GM13976 (cell line): Measurements from ENCODE around the gene CYP4F3.
"Not testable (repeated sequence)": the region's sequence is repeated elsewhere in the genome, so short reads cannot be mapped to it uniquely, and the experiment has no call there.

Source experiments
- DNase-seq: peaks from one replicate; pipeline ENCODE4 v3.0.0; 2012; ENCODE audit warnings: low spot score
- CTCF ChIP-seq: IDR thresholded peaks from 2 replicates; pipeline ENCODE4 v1.5.1; 2012; ENCODE audit warnings: borderline replicate concordance, mild to moderate bottlenecking; ENCODE audit not compliant: insufficient read depth; ENCODE audit errors: extremely low read depth, missing control alignments, control extremely low read depth
- in situ Hi-C: fragments of 300-500 bp; cut with MboI; formaldehyde crosslinking; loops from one replicate; pipeline ENCODE4 v1.12.0; 2022; ENCODE audit warnings: low sequenced_read_pairs, mixed read lengths, inconsistent platforms; ENCODE audit not compliant: unreplicated experiment

Gene CYP4F3

GRCh38 chr19:15640294-15640903, at the start of gene CYP4F3:
Gene CYP4F3, plus strand, starts transcription at chr19:15640897. Its CDS starts 519 bp downstream, at chr19:15641416.
- no peak for DNase-seq
- in situ Hi-C loops = loop anchor here (25.0 kb wide), 3 partner anchors 397 to 747 kb away; partner anchors contain the start of genes AP1M1 and FAM32A
- TF ChIP-seq CTCF = no peak

DNA sequence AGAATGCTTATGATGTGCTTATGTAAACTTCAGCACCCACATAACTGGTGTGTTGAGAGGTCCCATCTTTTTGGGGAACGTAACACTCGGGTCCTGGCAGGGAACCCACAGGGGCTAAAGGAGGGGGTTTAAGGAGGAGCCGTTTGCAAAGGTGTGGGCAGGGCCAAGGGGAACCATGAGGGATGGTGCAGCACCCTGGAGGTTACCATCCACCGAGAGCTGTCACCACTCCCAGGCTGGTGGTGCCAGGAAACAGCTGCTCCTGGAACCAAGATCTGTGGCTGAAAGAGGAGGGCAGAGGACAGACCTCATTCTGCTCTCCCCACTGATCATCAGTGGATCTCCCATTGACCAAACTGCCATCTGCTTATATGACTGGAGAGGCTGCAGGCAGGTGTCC, 48.9 kb upstream of the CYP4F3 start:
- no peak for TF ChIP-seq CTCF
- in situ Hi-C loops = no loop called here
- no peak for DNase-seq

GRCh38 chr19:15592506-15592905, 48.2 kb upstream of the CYP4F3 start:
- in situ Hi-C loops = not testable (repeated sequence)

DNA sequence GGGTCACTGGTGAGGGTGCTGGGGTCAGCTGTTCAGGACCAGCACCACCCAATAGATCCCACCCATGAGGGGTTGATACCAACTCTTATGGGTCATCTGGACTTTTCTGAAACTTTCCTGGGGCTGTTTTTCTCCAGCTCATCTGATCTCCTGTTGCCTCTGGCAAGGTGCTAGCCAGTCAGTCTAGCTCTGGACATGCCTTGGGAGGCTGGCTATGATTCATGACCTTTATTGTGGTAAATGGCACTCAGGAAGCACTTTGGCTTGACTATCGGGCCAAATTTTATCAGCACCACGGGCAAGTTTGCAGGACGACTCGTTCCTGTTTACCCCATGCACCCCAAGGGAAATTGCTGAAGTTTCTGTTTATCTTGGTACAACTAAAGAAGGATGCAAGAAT, 46.9 kb upstream of the CYP4F3 start:
- DNase-seq, in situ Hi-C loops: not testable (repeated sequence)

More at GRCh38 chr19:15592506-15592905, 48.2 kb upstream of the CYP4F3 start:
- not testable (repeated sequence) for DNase-seq

- TF ChIP-seq CTCF = no peak
- in situ Hi-C loops = no loop called here
- no peak for DNase-seq
Measured at GRCh38 chr19:15595069-15595468, 45.6 kb upstream of the CYP4F3 start.

GRCh38 chr19:15607978-15608925, 32.4 kb upstream of the CYP4F3 start:
- DNase-seq, in situ Hi-C loops: not testable (repeated sequence)

- in situ Hi-C loops = no loop called here
- DNase-seq = no peak
- TF ChIP-seq CTCF = no peak
Measured at GRCh38 chr19:15609261-15609660, 31.4 kb upstream of the CYP4F3 start.

DNA sequence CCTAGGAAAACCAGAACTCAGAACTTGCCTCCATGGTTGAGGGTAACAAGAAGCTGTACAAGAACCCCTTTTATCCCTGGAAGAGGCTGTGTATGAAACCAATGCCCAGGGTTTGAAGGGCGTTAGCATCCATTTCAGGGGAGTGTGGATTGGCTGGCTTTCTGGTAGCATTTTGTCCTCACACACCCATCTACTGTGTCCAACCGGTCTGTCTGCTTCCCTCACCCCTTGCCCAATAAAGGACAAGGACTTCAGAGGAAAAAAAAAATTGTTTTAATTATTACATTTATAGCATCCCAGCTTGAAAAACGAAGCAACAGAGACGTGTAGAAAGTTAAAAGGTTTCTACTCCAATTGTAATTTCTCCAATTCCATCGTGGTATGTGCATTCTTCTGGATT, 28.4 kb upstream of the CYP4F3 start:
- in situ Hi-C loops = no loop called here
- DNase-seq = no peak
- TF ChIP-seq CTCF = no peak
